Measurements from ENCODE around the gene UTF1. TPM values are rescaled to one million over a fixed set of nuclear protein-coding genes. Genes with fewer than 3 reads are reported as not detected.

UTF1 gene
- total RNA-seq, 1 donor from 2014 or later = not detected

GRCh38 chr10:133258818-133259601 lies 29.0 kb downstream of the UTF1 start:
- no peaks in the 10 kb centered on the region for H3K9me3 Mint-ChIP-seq
- peak overlapping the region; percentile 81 for H3K27ac Mint-ChIP-seq
- ATAC-seq (ENCODE audit: low read depth) (no peak), DNase-seq (no peak)
- intact Hi-C loops (cut with micrococcal nuclease) = loop anchor here (2.0 to 10.0 kb wide), 2 partner anchors 18 to 314 kb away; partner anchors contain the start of gene CFAP46
- H3K4me1 Mint-ChIP-seq = peaks cover 62% of the 10 kb centered on the region
- H3K4me3 Mint-ChIP-seq = peak overlapping the region; percentile 39
- peaks cover 7% of the 10 kb centered on the region for H3K36me3 Mint-ChIP-seq (ENCODE audit: low read depth)
- TF ChIP-seq, protein P1, sequence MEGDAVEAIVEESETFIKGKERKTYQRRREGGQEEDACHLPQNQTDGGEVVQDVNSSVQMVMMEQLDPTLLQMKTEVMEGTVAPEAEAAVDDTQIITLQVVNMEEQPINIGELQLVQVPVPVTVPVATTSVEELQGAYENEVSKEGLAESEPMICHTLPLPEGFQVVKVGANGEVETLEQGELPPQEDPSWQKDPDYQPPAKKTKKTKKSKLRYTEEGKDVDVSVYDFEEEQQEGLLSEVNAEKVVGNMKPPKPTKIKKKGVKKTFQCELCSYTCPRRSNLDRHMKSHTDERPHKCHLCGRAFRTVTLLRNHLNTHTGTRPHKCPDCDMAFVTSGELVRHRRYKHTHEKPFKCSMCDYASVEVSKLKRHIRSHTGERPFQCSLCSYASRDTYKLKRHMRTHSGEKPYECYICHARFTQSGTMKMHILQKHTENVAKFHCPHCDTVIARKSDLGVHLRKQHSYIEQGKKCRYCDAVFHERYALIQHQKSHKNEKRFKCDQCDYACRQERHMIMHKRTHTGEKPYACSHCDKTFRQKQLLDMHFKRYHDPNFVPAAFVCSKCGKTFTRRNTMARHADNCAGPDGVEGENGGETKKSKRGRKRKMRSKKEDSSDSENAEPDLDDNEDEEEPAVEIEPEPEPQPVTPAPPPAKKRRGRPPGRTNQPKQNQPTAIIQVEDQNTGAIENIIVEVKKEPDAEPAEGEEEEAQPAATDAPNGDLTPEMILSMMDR (IDR thresholded peaks at IDR 0.05) = no peak
- H3K27me3 Mint-ChIP-seq = no peaks in the 10 kb centered on the region
- POLR2A ChIA-PET = interaction anchor here (0.6 to 3.6 kb wide), 5 partner anchors 16 to 87 kb away, joined by 3 to 32 read pairs (median 5); partner anchors contain the start of gene ADAM8
- CTCF ChIA-PET = interaction anchor here (3.8 kb wide), 1 partner anchor 18 kb away, joined by 26 read pairs; the partner anchor contains the start of gene ADAM8

DNA sequence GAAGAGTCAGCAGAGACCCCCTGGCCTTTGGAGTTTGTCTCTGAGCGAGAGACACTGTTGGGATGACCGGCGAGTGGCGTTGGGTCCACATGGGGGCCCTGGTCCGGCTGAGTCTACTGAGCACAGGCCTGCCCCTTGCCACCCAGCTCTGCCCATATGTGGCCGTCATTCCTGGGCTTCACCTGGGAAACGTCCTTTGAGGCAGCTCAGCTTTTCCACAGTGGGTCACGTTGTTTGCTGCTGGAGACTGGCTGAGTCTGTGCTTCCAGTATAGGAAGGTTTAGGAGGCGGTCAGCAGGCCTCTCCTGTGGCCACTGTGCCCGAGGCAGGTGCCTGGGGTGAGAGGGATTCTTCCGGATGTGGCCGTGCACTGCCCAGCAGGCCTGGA lies 29.6 kb downstream of the UTF1 start:
- TF ChIP-seq, protein P1 (IDR thresholded peaks at IDR 0.05) = no peak
- Mint-ChIP-seq H3K27me3 (no peaks in the 10 kb centered on the region), H3K4me1 (peaks cover 68% of the 10 kb centered on the region), H3K27ac (peak overlapping the region; percentile 81), H3K36me3 (ENCODE audit: low read depth) (peaks cover 10% of the 10 kb centered on the region), H3K4me3 (peak overlapping the region; percentile 39), H3K9me3 (no peaks in the 10 kb centered on the region)
- DNase-seq (no peak), ATAC-seq (ENCODE audit: low read depth) (no peak)
- intact Hi-C loops (cut with micrococcal nuclease) = loop anchor here (2.0 to 10.0 kb wide), 2 partner anchors 19 to 315 kb away; partner anchors contain the start of gene CFAP46
- CTCF ChIA-PET = interaction anchor here (3.8 kb wide), 1 partner anchor 17 kb away, joined by 26 read pairs; the partner anchor contains the start of gene ADAM8
- POLR2A ChIA-PET = interaction anchor here (0.6 to 3.6 kb wide), 5 partner anchors 16 to 87 kb away, joined by 3 to 32 read pairs (median 5); partner anchors contain the start of gene ADAM8

GRCh38 chr10:133260895-133261725 lies 31.1 kb downstream of the UTF1 start:
- peak overlapping the region; percentile 89 for H3K4me3 Mint-ChIP-seq
- peaks cover 80% of the 10 kb centered on the region for H3K4me1 Mint-ChIP-seq
- intact Hi-C loops (cut with micrococcal nuclease) = loop anchor here (1.0 kb wide), 2 partner anchors 14 to 47 kb away; partner anchors contain the start of genes TUBGCP2 and ZNF511
- H3K36me3 Mint-ChIP-seq (ENCODE audit: low read depth) = peaks cover 19% of the 10 kb centered on the region
- DNase-seq (peak; percentile 72), ATAC-seq (ENCODE audit: low read depth) (peak; percentile 73)
- TF ChIP-seq, protein P1 (IDR thresholded peaks at IDR 0.05) = no peak
- no peaks in the 10 kb centered on the region for H3K9me3 Mint-ChIP-seq
- POLR2A ChIA-PET = interaction anchor here (0.6 to 7.0 kb wide), 3 partner anchors 13 to 46 kb away, joined by 3 to 85 read pairs (median 4); partner anchors contain the start of gene ADAM8
- CTCF ChIA-PET = no interaction called here
- H3K27ac Mint-ChIP-seq = peak overlapping the region; percentile 92
- no peaks in the 10 kb centered on the region for H3K27me3 Mint-ChIP-seq

DNA sequence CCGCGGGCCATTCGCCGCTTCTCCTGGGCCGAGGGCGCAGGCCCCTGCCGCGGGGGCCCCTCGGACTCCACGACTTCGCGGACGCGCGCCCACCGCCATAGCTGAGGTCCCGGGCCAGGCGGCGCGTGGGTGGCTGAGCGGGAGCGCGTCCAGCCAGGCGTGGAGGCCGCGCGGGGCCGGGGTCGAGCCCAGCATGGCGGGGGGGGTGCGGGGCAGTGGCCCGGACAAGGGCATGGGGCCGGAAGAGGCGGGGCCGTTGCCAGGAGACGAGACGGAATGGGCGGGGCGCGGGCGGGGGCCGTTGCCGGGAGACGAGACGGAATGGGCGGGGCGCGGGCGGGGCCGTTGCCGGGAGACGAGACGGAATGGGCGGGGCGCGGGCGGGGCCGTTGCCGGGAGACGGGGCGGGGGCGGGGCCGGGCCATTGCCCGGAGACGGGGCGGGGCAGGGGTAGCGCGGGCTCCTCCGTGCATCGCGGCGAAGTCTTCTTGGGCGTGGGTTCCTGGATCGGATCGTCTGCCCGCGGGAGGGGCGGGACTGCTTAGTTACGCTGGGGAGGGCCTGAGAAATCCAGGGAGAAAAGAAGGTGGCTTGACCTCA lies 31.8 kb downstream of the UTF1 start:
- peaks cover 19% of the 10 kb centered on the region for H3K36me3 Mint-ChIP-seq (ENCODE audit: low read depth)
- no peaks in the 10 kb centered on the region for H3K27me3 Mint-ChIP-seq
- H3K4me1 Mint-ChIP-seq = peaks cover 80% of the 10 kb centered on the region

More for the DNA sequence above, 31.8 kb downstream of the UTF1 start:
- H3K4me3 Mint-ChIP-seq = peak overlapping the region; percentile 79
- intact Hi-C loops (cut with micrococcal nuclease) = loop anchor here (1.0 kb wide), 2 partner anchors 13 to 46 kb away; partner anchors contain the start of genes TUBGCP2 and ZNF511
- POLR2A ChIA-PET = interaction anchor here (7.0 kb wide), 1 partner anchor 13 kb away, joined by 85 read pairs; the partner anchor contains the start of gene ADAM8
- no peak overlapping the region for H3K27ac Mint-ChIP-seq
- TF ChIP-seq, protein P1 (IDR thresholded peaks at IDR 0.05) = no peak
- peak; percentile 80 for DNase-seq
- H3K9me3 Mint-ChIP-seq = no peaks in the 10 kb centered on the region
- CTCF ChIA-PET = no interaction called here
- ATAC-seq (ENCODE audit: low read depth) = peak; percentile 65

Measured in activated B cell treated with CpG ODN at 0.5 μM for 24 hours (primary cell).